OCI-LY7 (cell line): Measurements from ENCODE around the gene HOXB8. TPM values are rescaled to one million over a fixed set of nuclear protein-coding genes. Genes with fewer than 3 reads are reported as not detected.

ENCODE experiments used
- BruUV-seq: library from RNA; stranded (reverse); fragments of 400-500 nt; replicated peaks from 2 replicates; lab custom pipeline; 2021; lab: Mats Ljungman, UMichigan
- CTCF ChIA-PET: fragments of 300-600 bp; sonication (Branson Sonifier 250); formaldehyde crosslinking; loops from one replicate; lab custom pipeline; 2022; ENCODE audit warnings: antibody characterized with exemption; ENCODE audit not compliant: unreplicated experiment; lab: Charles Lee
- POLR2A ChIA-PET: fragments of 300-600 bp; sonication (Branson Sonifier 250); formaldehyde crosslinking; loops from one replicate; lab custom pipeline; 2022; ENCODE audit warnings: antibody characterized with exemption; lab: Charles Lee
- DNase-seq: peaks from one replicate; pipeline ENCODE4 v3.0.0-alpha.2; 2015; ENCODE audit warnings: low spot score
- H2AFZ ChIP-seq: fragments of 200-600 bp; sonication (generic), shearing (Covaris generic); 2 replicates; pipeline ENCODE4 v1.6.1; 2014; ENCODE audit warnings: mild to moderate bottlenecking, antibody characterized with exemption, low read length, moderate library complexity
- H3K27ac ChIP-seq: fragments of 200-600 bp; sonication (generic); 2 replicates; pipeline ENCODE4 v1.5.1; 2014; ENCODE audit warnings: mixed run types, low read depth, mild to moderate bottlenecking, moderate library complexity, low read length, inconsistent platforms; ENCODE audit not compliant: poor library complexity, severe bottlenecking
- H3K36me3 ChIP-seq: fragments of 200-600 bp; sonication (generic); 2 replicates; pipeline ENCODE4 v1.6.1; 2014; ENCODE audit warnings: mild to moderate bottlenecking, antibody characterized with exemption, low read length, moderate library complexity, mixed read lengths; ENCODE audit not compliant: insufficient read depth
- H3K4me1 ChIP-seq: fragments of 200-600 bp; sonication (generic); 2 replicates; pipeline ENCODE4 v1.5.1; 2014; ENCODE audit warnings: mild to moderate bottlenecking, low read length; ENCODE audit not compliant: insufficient read depth, poor library complexity, severe bottlenecking
- H3K4me2 ChIP-seq: fragments of 200-600 bp; sonication (generic); 2 replicates; pipeline ENCODE4 v1.6.1; 2014; ENCODE audit warnings: mild to moderate bottlenecking, low read length
- H3K4me3 ChIP-seq: fragments of 200-600 bp; sonication (generic); 2 replicates; pipeline ENCODE4 v1.5.1; 2014; ENCODE audit warnings: mild to moderate bottlenecking, low read depth, low read length; ENCODE audit not compliant: poor library complexity, severe bottlenecking
- H3K79me2 ChIP-seq: fragments of 200-600 bp; sonication (generic); 2 replicates; pipeline ENCODE4 v1.6.1; 2016; ENCODE audit warnings: low read depth, mild to moderate bottlenecking, low read length, moderate library complexity, mixed read lengths; ENCODE audit not compliant: insufficient read depth
- H3K9me2 ChIP-seq: fragments of 200-600 bp; sonication (generic); 2 replicates; pipeline ENCODE4 v1.6.1; 2016; ENCODE audit warnings: mild to moderate bottlenecking, low read length, mixed read lengths; ENCODE audit not compliant: insufficient read depth
- H3K9me3 ChIP-seq: fragments of 200-600 bp; sonication (generic); 2 replicates; pipeline ENCODE4 v1.6.1; 2014; ENCODE audit warnings: mild to moderate bottlenecking, mixed run types, low read length, mixed read lengths
- H4K20me1 ChIP-seq: fragments of 200-600 bp; sonication (generic); 2 replicates; pipeline ENCODE4 v1.6.1; 2014; ENCODE audit warnings: mild to moderate bottlenecking, antibody characterized with exemption, low read length, moderate library complexity, mixed read lengths; ENCODE audit not compliant: insufficient read depth
- EZH2phosphoT487 ChIP-seq: fragments of 200-600 bp; sonication (generic); IDR thresholded peaks from 2 replicates; pipeline ENCODE4 v1.6.1; 2018; ENCODE audit warnings: low read depth, borderline replicate concordance, mild to moderate bottlenecking, mixed run types, antibody characterized with exemption, low read length, moderate library complexity, mixed read lengths
- intact Hi-C: fragments of 100-400 bp; cut with micrococcal nuclease; formaldehyde crosslinking; loops from one replicate; pipeline ENCODE4 v1.10.0; 2022; ENCODE audit not compliant: unreplicated experiment
- total RNA-seq, 2 experiments: library from RNA; depleted of rRNA in 1 of 2; stranded (reverse); fragments of >200 nt in 1 of 2; shearing (Covaris generic) in 1 of 2; gene quantifications; 2 replicates each; pipeline ENCODE4 v1.2.3, GENCODE V29; 2014 to 2022
- TF ChIP-seq, protein P1 (sequence below): fragments of 200-600 bp; sonication (generic); conservative IDR thresholded peaks from 2 replicates; pipeline ENCODE4 v1.5.1; 2014; ENCODE audit warnings: mild to moderate bottlenecking, antibody characterized with exemption, low read length, moderate library complexity, mixed read lengths

The HOXB8 gene
- total RNA-seq, 2 experiments from 2014 or later: not detected

DNA sequence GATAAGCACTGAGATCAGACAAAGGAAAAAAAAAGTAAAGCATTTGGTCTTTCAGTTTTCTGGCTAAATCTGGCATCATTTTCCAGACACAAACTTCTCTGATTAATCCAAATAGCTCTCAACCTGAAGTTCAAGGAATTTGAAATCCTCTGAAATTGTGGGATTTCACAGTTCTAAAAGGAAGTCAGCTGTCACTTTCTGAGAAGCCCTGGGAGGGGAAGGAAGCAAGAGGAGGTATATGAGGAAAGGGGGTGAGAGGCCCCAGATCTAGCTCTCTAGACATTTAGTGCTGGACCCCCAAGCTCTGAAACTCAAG, 28.6 kb upstream of the HOXB8 start:
- no peaks in the 10 kb centered on the region for H3K9me2 ChIP-seq
- intact Hi-C loops: no loop called here
- H4K20me1 ChIP-seq: no peaks in the 10 kb centered on the region
- DNase-seq: no peak
- H2AFZ ChIP-seq: no peak overlapping the region
- H3K4me3 ChIP-seq: no peak overlapping the region
- TF ChIP-seq, protein P1, sequence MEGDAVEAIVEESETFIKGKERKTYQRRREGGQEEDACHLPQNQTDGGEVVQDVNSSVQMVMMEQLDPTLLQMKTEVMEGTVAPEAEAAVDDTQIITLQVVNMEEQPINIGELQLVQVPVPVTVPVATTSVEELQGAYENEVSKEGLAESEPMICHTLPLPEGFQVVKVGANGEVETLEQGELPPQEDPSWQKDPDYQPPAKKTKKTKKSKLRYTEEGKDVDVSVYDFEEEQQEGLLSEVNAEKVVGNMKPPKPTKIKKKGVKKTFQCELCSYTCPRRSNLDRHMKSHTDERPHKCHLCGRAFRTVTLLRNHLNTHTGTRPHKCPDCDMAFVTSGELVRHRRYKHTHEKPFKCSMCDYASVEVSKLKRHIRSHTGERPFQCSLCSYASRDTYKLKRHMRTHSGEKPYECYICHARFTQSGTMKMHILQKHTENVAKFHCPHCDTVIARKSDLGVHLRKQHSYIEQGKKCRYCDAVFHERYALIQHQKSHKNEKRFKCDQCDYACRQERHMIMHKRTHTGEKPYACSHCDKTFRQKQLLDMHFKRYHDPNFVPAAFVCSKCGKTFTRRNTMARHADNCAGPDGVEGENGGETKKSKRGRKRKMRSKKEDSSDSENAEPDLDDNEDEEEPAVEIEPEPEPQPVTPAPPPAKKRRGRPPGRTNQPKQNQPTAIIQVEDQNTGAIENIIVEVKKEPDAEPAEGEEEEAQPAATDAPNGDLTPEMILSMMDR: no peak
- TF ChIP-seq EZH2phosphoT487: no peak
- ChIA-PET CTCF (no interaction called here), POLR2A (no interaction called here)
- no peaks in the 10 kb centered on the region for H3K36me3 ChIP-seq
- H3K9me3 ChIP-seq: no peaks in the 10 kb centered on the region
- BruUV-seq: no TSS peak
- H3K27ac ChIP-seq: no peak overlapping the region
- H3K4me1 ChIP-seq: no peaks in the 10 kb centered on the region
- H3K4me2 ChIP-seq: no peak overlapping the region
- no peaks in the 10 kb centered on the region for H3K79me2 ChIP-seq

DNA sequence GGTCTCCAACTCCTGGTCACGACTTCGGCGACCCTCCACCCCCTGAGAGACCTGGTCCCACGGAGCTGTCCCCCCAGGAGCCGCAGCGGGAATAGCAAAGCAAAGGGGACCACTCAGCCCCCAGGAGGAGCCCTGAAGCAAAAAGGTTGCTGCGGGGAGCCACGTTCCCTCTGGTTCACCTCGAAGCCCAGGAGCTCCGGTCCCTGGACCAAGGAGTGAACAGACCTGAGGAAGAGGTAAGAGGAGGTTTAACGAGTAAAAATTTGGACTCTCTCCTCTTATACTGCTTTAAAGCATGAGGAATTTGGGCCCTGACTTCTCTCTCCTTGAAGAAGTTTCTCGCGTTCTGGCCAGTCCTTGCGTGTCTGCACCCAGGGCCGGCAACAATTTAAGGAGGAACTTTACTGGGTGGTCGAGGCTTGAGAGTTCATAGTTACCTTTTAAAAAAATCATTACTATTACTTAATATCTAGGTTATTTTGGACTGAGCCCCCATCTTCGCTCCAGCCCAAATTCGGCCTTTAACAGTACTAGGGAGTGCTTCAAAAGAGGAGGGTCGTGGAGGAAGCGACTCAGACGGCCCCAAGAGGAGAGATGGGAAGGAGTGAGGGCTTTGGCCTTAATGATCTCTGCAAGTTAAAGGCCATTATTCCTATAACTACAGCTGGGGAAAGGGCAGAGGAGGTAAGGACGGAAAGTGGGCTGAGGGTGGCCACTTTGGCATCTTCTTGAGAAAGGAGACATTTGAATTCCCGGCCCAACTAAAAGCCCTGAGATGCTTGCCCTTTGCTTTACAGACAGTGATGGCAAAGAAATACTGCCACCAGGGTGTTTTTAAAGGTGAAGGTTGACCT, 28.0 kb upstream of the HOXB8 start:
- Histone ChIP-seq H3K79me2 (no peaks in the 10 kb centered on the region), H3K36me3 (no peaks in the 10 kb centered on the region), H3K27ac (no peak overlapping the region), H4K20me1 (no peaks in the 10 kb centered on the region), H2AFZ (no peak overlapping the region), H3K9me2 (no peaks in the 10 kb centered on the region), H3K4me3 (no peak overlapping the region), H3K4me2 (no peak overlapping the region), H3K9me3 (no peaks in the 10 kb centered on the region), H3K4me1 (no peaks in the 10 kb centered on the region)
- ChIA-PET CTCF (no interaction called here), POLR2A (no interaction called here)
- BruUV-seq: no TSS peak
- DNase-seq: no peak
- no peak for TF ChIP-seq EZH2phosphoT487
- TF ChIP-seq, protein P1: no peak
- intact Hi-C loops: no loop called here

DNA sequence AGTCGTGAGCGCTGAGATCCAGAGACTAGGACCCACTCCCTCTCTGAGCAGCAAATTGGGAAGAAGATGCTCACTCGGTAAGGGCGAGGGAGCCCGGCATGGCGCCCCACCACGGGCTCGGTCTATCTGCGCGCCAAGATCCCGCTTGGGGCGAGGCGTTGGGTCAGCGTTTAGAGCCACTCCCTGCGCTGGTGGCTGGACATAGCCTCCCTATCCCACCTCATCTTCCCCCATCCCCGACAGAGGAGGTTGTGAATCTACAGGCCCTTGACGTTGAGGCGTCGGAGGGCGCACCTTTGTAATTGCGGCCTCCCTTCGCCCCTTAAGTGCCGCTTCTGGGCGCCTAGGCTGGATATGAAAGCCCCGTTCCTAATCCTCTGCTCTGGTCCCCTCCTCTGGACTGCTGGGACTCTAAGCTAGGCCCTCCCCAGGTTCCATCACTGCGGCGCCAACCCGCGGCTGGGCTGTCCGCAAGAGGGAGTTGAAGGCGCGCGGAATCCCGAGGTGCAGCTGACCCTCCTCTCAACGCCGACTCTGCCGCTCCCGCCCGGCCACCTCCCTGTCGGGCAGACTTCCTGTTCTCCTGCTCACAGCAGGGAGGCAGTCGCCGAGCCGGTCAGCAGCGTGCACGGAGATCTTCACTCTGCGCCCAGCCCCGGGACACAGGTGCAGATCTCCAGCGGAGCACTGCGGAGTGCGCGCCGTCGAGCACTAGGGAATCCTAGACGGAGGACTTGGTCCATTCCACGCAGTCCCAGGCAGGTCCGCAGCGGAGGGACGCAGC, 27.2 kb upstream of the HOXB8 start:
- no peak for TF ChIP-seq EZH2phosphoT487
- TF ChIP-seq, protein P1: no peak
- no peak overlapping the region for H3K27ac ChIP-seq
- BruUV-seq: no TSS peak
- POLR2A ChIA-PET: no interaction called here
- no peaks in the 10 kb centered on the region for H3K9me2 ChIP-seq
- no peaks in the 10 kb centered on the region for H4K20me1 ChIP-seq
- no peaks in the 10 kb centered on the region for H3K9me3 ChIP-seq
- DNase-seq: no peak
- no peaks in the 10 kb centered on the region for H3K36me3 ChIP-seq
- H2AFZ ChIP-seq: no peak overlapping the region
- H3K79me2 ChIP-seq: no peaks in the 10 kb centered on the region
- no peaks in the 10 kb centered on the region for H3K4me1 ChIP-seq
- H3K4me2 ChIP-seq: no peak overlapping the region
- CTCF ChIA-PET: no interaction called here
- H3K4me3 ChIP-seq: no peak overlapping the region
- intact Hi-C loops: no loop called here
